Activated CD4-positive, alpha-beta T cell treated with anti-CD3 and anti-CD28 coated beads for 1 hour (primary cell): Measurements from ENCODE around the gene C2orf92.
"Not testable (repeated sequence)": the region's sequence is repeated elsewhere in the genome, so short reads cannot be mapped to it uniquely, and the experiment has no call there.

ENCODE experiments used
- DNase-seq: peaks from one replicate; pipeline ENCODE4 v3.0.0-alpha.2; 2020

C2orf92 gene

DNA sequence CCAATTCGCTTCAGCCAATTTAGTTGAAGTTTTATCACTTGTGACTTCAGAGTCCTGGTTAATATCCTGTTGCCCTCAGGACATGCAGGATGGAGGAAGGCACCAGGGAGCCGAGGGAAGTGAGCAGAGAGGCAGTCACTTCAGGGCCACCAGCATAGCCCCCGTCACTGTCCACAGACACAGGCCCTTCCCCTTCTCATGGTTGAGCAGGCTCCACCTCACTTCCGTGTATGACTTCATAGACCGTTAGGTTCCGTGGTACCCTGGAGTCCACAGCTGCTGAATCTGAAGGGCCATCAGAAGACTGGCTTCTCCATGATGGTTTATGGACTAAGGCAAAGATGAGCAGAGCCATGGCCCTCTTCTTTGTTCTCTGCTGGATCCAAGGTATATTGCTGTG lies at the start of gene C2orf92:
C2orf92 (plus strand) TSS at position 266 of the 400 bp plus-strand sequence; CDS start at position 342, 76 bp downstream.
- DNase-seq = no peak

- not testable (repeated sequence) for DNase-seq
Measured at GRCh38 chr2:97620492-97620891, 49.0 kb upstream of the C2orf92 start.

DNA sequence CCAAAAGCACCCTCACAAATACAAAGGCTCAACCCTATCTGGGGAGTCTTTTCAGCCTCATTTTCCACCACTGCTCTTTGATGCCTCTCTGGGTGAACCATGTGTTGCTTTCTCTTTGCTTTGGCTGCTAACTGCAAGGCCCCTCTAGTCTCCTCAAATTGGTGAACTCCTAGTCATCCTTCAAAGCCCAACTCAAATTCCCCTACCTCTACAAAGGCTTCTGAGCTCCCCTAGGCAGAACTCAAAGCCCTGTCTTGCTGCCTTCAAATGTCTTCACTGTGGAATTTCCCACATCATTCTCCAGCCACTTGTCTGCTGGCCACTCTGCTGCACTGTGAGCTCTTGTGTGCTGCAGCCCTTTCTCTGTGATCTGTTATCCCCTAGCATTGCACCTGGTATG lies 46.5 kb upstream of the C2orf92 start:
- not testable (repeated sequence) for DNase-seq

GRCh38 chr2:97625354-97626048 lies 44.0 kb upstream of the C2orf92 start:
- not testable (repeated sequence) for DNase-seq

DNA sequence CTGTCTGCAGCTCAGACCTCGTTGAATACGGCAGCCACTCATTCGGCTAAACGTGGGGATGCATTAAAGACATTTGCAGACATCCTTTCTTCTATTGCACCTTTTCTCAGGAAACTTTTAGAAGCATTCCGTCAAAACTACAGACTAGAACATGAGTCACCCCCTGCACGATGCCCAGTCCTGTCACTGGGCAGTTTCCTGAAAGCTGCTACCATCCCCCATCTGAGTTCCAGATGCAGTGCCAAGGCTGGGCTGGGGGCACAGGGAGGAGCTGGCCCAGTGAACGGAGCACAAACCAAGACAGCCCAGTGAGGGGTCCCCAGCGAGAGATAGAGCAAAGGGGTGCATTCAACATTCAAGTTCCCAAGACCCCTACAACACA lies 43.5 kb upstream of the C2orf92 start:
- not testable (repeated sequence) for DNase-seq

DNA sequence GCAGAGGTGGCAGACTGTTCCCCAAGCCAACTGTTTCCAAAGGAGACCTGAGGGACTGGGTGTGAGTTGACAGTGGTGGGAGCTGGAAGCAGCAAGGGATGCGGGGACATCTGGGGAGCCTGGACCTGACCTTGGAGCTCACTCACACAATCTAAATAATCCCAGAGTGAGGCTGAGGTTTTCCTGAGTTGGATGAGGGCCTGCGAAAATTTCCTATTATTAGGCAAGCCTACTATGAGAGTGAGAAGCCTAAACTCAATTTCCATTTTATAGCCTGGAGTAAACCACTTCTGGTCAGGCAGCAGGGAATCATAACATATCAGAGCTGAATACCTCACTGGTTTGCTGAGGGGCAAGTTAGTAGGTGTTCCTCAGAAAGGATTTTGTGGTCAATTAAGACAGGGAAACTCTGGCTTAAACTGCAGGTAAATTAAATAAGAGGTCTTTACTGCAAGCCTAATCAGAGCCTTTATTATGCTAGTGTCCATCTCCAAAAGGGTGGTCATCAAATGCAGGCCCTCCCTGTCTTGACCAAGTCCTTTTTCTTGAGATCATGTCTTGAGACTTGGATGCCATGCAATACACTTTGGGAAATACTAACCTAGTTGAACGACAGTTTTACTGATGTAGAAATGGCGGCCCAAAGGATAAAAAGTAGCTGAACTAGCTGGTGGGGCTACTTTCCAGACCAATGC lies 25.3 kb upstream of the C2orf92 start:
- no peak for DNase-seq

DNA sequence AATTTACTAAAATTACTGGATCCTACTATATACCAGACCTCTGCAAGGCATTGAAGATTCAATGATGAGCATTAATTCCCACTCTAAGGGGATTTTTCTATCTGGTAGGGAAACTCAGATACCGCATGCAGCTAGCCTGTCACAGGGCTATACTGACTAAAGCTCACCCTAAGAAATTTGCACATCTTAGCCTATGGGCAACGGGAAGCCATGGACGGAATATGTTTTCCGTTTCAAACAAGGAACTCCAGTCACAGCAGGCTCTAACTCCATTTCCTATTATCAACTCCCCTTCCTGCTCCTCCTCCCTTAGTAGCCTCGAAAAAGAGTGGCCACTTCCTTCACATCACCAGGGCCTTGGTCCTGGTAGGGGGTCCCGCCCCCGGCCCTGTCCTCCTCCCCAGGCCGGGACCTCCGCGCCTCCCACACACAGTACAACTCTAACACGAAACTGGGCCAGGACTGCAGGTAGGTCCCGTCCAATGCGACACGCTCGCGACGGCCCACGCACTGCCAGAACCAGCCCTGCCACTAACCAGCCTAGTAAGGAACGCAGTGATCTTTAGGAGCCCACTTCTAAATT lies 24.3 kb upstream of the C2orf92 start:
- DNase-seq = no peak

DNA sequence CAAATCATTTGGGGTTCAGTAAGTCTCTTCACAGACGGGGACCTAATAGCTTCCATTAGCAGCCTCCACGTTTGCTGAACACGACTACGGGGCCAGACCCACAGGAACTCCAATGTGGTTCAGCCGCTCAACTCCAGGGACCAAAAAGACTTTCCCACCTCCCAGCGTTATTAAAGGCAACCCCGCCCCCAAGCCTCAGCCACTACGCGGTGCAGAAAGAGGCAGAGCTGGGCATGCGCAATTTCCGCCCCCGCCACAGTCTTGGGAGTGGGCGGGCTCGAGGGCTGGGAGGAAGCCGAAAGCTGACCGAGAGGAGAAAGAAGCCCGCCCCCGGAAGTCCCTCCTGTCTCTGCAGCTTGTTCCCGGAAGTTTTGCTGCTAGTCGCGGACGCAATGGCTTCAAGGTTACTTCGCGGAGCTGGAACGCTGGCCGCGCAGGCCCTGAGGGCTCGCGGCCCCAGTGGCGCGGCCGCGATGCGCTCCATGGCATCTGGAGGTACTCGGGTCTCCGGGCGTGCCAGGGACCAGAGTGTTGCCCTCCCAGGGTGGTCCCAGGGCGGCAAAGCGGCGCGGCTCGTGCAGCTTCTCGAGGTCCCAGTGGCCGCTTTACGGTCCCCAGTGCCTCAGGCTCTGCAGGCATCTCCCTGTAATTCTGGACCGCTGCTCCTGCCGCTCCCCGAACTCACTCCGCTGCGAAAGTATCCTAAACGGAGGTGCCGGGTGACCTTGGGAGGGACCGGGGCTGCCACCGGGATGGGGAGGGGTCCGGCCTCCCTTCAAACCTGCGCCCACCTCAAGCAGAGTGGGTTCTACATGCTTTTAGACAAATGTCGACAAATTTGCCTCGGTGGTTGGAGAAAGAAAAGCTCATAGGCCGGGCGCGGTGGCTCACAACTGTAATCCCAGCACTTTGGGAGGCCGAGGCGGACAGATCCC lies 23.6 kb upstream of the C2orf92 start, which contains the start of gene COX5B:
COX5B (plus strand) TSS at position 368 of the 935 bp plus-strand sequence; CDS start at position 393, 25 bp downstream.
- peak; percentile 98 for DNase-seq

- DNase-seq = no peak
Measured at GRCh38 chr2:97646977-97647376, 22.5 kb upstream of the C2orf92 start.

GRCh38 chr2:97651114-97651513 lies 18.4 kb upstream of the C2orf92 start:
- DNase-seq = no peak

DNA sequence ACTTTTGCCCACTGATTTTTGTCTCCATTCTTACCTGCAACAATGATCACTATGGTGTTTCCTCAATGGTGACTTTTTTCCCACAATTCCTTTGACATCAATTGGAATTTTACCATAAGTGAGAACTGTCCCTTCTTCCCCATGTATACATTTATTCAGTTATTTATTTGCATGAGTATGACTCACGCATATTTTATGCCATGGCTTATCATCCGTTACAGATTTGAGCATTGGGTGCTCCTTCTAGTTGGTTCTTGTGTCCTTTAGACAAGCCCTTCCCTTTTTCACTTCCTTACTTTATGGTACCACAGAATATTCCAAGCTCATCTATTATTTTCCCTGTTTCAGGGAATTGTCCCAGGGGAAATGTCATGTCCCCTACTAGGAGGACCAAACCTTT lies 16.0 kb upstream of the C2orf92 start:
- DNase-seq = no peak

DNA sequence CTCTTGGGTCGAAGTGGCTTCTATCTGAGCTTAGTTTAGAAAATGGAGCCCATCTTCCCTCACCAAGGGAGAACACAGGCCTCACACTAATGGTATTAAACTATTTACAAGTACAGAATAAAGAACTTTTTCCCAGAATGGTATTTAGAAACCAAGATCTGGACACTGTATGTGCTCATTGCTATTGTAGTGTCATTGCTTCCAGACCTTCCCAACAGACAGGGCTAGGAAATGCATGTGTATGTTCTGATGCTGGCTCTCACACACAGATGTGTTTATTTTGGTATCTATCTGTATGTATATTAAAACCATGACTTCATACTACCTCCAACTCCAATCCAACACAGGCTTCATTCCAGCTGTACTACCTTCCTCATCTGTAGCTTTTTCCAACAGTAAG lies 15.6 kb upstream of the C2orf92 start:
- DNase-seq = no peak

GRCh38 chr2:97654309-97654708 lies 15.2 kb upstream of the C2orf92 start:
- DNase-seq = no peak

GRCh38 chr2:97654791-97655190 lies 14.7 kb upstream of the C2orf92 start:
- DNase-seq = no peak

DNA sequence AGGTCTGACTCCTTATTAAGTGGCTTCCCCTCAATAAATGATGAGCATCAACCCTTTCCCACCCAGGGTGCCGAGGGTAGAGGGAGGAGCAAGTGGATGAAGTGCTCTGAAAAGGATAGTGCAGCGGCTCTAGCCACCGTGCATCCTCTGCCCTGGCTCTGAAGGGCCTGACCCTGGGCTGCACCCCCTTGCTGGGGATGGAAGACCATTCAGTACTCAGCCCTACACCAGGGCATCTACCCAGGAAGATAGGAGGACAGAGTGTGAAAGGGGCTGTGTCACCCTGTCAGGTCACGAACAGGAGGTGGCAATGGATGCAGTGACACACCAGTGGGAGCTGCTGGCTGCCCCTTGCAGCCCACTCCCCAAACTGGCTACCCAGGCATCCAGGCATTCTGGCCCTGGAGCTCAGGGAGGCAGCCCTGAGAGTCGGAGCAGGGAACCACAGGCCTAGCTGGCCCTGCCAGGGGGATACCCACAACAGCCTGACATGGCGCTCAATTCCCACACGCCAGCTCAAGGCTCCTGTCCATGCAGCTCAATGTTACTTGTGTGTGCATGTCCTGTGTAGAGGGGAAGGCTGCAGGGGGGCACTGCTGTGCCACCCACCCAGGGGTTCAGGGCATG lies 13.3 kb upstream of the C2orf92 start:
- DNase-seq = no peak

DNA sequence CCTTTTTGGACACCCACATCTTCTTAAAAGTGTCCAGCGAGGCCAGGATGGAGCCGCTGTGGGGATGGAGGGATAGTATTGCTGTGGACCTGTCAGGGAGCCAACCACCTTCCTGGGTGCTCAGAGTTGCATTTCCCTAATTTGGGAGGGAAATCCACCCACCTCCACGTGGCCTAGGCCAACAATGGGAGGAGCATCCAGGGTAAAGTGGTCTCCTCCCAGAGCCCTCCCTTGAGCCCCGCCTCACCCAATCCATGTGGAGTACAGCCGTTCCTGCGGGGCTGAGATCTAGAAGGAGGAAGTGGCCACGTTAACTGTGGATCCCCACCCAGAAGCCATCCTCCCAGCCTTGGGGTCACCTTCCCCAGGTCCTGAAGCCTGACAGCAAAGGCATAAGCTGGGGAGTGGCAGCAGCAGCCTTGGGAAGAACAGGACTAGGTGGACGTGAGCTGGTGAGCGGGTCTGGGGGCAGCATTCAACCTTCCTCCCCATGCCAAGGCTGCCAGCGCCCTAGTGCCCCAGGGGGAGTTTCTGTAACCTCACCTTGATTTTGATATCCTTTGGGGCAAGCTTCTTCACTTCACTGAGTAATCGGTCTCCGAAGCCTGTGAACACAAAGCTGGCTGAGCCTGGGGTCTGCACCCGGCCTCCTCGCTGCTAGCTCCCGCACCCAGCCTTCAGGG lies 12.5 kb upstream of the C2orf92 start:
- DNase-seq = no peak

GRCh38 chr2:97657986-97658690 lies 11.4 kb upstream of the C2orf92 start:
- DNase-seq = no peak

DNA sequence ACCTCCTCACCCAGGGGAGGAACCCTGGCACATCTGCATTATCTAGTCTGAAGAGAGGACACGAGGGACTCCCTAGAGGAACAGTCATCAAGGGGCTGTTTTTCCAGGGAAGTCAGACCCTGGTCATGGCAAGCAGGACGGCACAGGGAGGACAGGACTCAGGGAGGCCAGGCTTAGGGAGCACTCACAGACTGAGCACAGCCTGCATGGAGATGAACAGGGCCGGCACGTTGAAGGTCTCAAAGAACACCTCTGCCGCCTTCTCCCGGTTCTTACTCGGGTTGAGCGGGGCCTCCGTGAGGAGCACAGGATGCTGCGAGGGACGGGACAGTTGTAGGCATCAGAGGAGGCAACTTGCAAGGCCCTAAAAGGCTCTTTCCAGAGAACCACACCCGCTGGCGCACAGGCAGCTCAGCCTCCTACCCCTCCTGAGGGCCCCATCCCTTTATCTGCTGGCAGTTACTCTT lies 10.8 kb upstream of the C2orf92 start:
- no peak for DNase-seq

DNA sequence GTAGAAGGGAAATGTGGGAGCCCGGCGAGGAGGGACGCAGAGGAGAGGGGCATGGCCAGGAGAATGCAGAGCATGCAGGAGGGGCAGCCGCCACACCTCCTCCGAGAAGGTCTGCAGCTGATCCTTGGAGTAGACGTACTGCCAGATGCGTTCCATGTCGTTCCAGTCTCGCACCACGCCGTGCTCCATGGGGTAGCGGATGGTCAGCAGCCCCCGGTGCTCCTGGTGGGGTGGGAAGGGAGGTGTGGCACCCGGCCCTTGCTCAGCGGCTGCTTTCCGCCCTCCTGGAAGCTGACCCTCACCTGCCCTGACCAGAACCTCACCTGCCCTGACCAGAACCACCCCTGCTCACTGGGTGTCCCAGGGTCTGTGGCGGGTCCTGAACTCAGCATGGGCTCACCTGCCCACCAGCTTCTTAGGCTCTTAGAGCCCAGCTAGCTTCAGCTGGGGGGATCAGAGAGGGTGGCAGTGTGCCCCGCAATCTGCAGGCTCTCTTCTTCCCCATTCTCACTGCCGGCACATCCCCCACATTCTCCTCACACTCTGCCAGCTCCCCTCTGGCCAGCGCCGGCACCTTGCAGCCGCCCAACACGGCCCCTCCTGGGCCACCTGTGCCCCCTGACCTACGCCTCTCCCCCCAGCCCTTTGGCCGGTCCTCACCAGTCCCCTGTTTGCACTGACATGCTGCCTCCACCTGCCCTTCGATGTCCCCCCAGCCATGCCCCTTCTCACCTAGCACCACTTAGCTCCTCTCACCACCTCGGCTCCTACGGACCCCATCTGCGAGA lies 10.1 kb upstream of the C2orf92 start:
- DNase-seq = no peak
